HG03520 (cell line): ENCODE results near the gene PFN1.

Experiments
- ATAC-seq: cut with Tn5 transposase; IDR thresholded peaks from one replicate; pipeline ENCODE4 v1.9.1; 2021; ENCODE audit warnings: mild to moderate bottlenecking, moderate library complexity; ENCODE audit not compliant: unreplicated experiment

Gene PFN1

GRCh38 chr17:4897198-4897687 lies 51.1 kb downstream of the PFN1 start:
- ATAC-seq, result no peak

GRCh38 chr17:4896332-4897197 lies 51.8 kb downstream of the PFN1 start:
- no peak for ATAC-seq

- ATAC-seq, result no peak
Measured at GRCh38 chr17:4895657-4896331, 52.5 kb downstream of the PFN1 start.
